ENCODE data around the gene HIF1AN. TPM values are rescaled to one million over a fixed set of nuclear protein-coding genes. Genes with fewer than 3 reads are reported as not detected.

The HIF1AN gene
- total RNA-seq, 1 experiment from 2014 or later, result 58.7 TPM

DNA sequence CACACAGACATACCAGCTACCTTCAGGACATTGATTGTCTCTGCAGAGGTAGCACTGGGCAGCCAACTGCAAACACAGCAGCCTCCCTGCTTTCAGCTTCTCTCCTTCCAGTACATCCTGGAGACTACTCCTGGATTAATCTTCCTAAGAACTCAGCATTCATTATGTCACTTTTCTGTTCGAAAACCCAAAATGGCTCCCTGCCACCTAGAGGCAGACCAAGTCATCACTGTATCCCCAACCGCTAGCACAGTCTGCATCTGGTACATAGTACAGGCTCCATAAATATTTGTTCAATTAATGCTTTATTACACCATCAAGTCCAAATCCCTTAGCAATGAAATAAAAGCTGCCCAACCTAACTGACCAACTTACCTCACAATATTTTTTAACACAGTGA is 11.1 kb upstream of the HIF1AN start:
- DNase-seq, result no peak
- no peak overlapping the region for H4K91ac ChIP-seq (ENCODE audit: insufficient read length, low read depth, low read length)
- H2BK120ac ChIP-seq (ENCODE audit: low read depth, low read length, poor library complexity, severe bottlenecking), result no peak overlapping the region
- no peaks in the 10 kb centered on the region for H3K9me3 ChIP-seq (ENCODE audit: control insufficient read depth, low read depth, low read length)
- no peak overlapping the region for H2BK5ac ChIP-seq (ENCODE audit: insufficient read length, low read length)
- H4K20me1 ChIP-seq (ENCODE audit: control insufficient read depth, insufficient read depth, insufficient read length), result no peaks in the 10 kb centered on the region
- H2BK12ac ChIP-seq (ENCODE audit: insufficient read length, low read depth, low read length), result no peak overlapping the region
- H2AFZ ChIP-seq (ENCODE audit: low read length), result no peak overlapping the region
- TF ChIP-seq CTCF (conservative IDR thresholded peaks at IDR 0.05), result no peak; the same call in 2 of the 3 replicates
- H4K8ac ChIP-seq (replicated peaks; ENCODE audit: insufficient read length, low read depth, low read length), result no peak overlapping the region
- no peak overlapping the region for H2BK20ac ChIP-seq (ENCODE audit: low read depth, low read length, poor library complexity, severe bottlenecking)
- no peak overlapping the region for H3T11ph ChIP-seq (ENCODE audit: low read length)
- Mint-ChIP-seq H3K4me1 (peaks cover 11 to 15% of the 10 kb centered on the region in 2 experiments), H3K4me3 (no peak overlapping the region), H3K27ac (no peak overlapping the region), H3K36me3 (ENCODE audit: insufficient read depth in 1 of 3, low read depth in 3 of 3) (peaks cover 13 to 39% (median 32%) of the 10 kb centered on the region in 3 experiments; a peak in 6 of 7 replicates), H3K27me3 (ENCODE audit: low read depth) (peaks cover 17% of the 10 kb centered on the region), H3K9me3 (no peaks in the 10 kb centered on the region)
- no peaks in the 10 kb centered on the region for H3K79me2 ChIP-seq (ENCODE audit: insufficient read depth, low read length)
- no peak overlapping the region for H3K9ac ChIP-seq (ENCODE audit: extremely low read depth, insufficient read length, low read length)
- peaks cover 7% of the 10 kb centered on the region for H3K23me2 ChIP-seq (ENCODE audit: insufficient read length, low read depth, low read length, poor library complexity, severe bottlenecking)
- H3K56ac ChIP-seq (ENCODE audit: insufficient read length, low read depth, low read length), result no peak overlapping the region
- H3K79me1 ChIP-seq (ENCODE audit: insufficient read depth, low read depth, low read length, poor library complexity, severe bottlenecking), result peaks cover 3% of the 10 kb centered on the region
- no peak overlapping the region for H4K5ac ChIP-seq (ENCODE audit: insufficient read length, low read depth, low read length)
- no peak overlapping the region for H2BK15ac ChIP-seq (ENCODE audit: low read depth, low read length)
- no peak overlapping the region for H3K23ac ChIP-seq (ENCODE audit: insufficient read length, low read depth, low read length)
- no peak overlapping the region for H3K14ac ChIP-seq (ENCODE audit: insufficient read depth, low read length)
- H3K4ac ChIP-seq (ENCODE audit: low read depth, low read length), result no peak overlapping the region
- H3K4me1 ChIP-seq (ENCODE audit: insufficient read depth, low read length), result no peaks in the 10 kb centered on the region
- H3K27me3 ChIP-seq (ENCODE audit: insufficient read depth, low read length), result peaks cover 4% of the 10 kb centered on the region; the same call in 1 of the 2 replicates
- no peak overlapping the region for H2AK5ac ChIP-seq (ENCODE audit: insufficient read length, low read length)
- WGBS (ENCODE audit: extremely low coverage, insufficient read length, low lambda C conversion rate), result no CpG with 5 or more reads among the region's 2 CpGs
- H3K4me2 ChIP-seq (ENCODE audit: insufficient read depth, insufficient read length, low read length), result no peak overlapping the region
- no peak overlapping the region for H3K27ac ChIP-seq (ENCODE audit: insufficient read length, low read depth, low read length)
- H3K18ac ChIP-seq (ENCODE audit: insufficient read length, low read depth, low read length), result no peak overlapping the region

Measured in H9 (cell line).